GM12878 (cell line): Measurements from ENCODE around the gene JMJD6.

Source experiments
- CEBPB ChIP-seq, 2 experiments: fragments of 150-350 bp in 1 of 2; IDR thresholded peaks; 2 replicates each; pipeline ENCODE4 v1.6.1; 2012 to 2014; ENCODE audit warnings: low read depth in 2 of 2, low read length in 2 of 2, borderline replicate concordance in 1 of 2, inconsistent platforms in 1 of 2
- CHD2 ChIP-seq: IDR thresholded peaks from 2 replicates; pipeline ENCODE4 v1.6.1; 2011; ENCODE audit warnings: low read depth, low read length, improper control_type of control experiment, borderline replicate concordance
- CREB1 ChIP-seq: IDR thresholded peaks from 2 replicates; pipeline ENCODE4 v1.6.1; 2012; ENCODE audit warnings: low read depth, mild to moderate bottlenecking, inconsistent platforms
- CTCF ChIP-seq, 3 experiments: IDR thresholded peaks in 2 of 3; conservative IDR thresholded peaks in 1 of 3; 2 replicates each; pipeline ENCODE4 v1.5.1; 2011; ENCODE audit warnings: low read depth in 3 of 3, low read length in 3 of 3, mild to moderate bottlenecking in 3 of 3, control low read depth in 2 of 3, moderate library complexity in 2 of 3, inconsistent platforms in 1 of 3, mixed read lengths in 1 of 3; ENCODE audit not compliant: control insufficient read depth in 2 of 3, insufficient read depth in 1 of 3; ENCODE audit errors: extremely low read depth in 1 of 3
- EZH2 ChIP-seq: IDR thresholded peaks from 2 replicates; pipeline ENCODE4 v1.6.1; 2012; ENCODE audit warnings: low read depth, mild to moderate bottlenecking, control low read depth, inconsistent platforms, low read length, borderline replicate concordance; ENCODE audit not compliant: control insufficient read depth
- NFYB ChIP-seq: IDR thresholded peaks from 2 replicates; pipeline ENCODE4 v1.6.1; 2011; ENCODE audit warnings: low read depth, mild to moderate bottlenecking, low read length, improper control_type of control experiment, moderate library complexity; ENCODE audit not compliant: insufficient read depth
- POLR2A ChIP-seq: IDR thresholded peaks from 2 replicates; pipeline ENCODE4 v1.6.1; 2011; ENCODE audit warnings: low read depth, mild to moderate bottlenecking, low read length
- POLR2AphosphoS5 ChIP-seq: IDR thresholded peaks from 2 replicates; pipeline ENCODE4 v1.6.1; 2011; ENCODE audit warnings: mild to moderate bottlenecking, low read length, inconsistent platforms
- RB1 ChIP-seq: fragments of 450-650 bp; formaldehyde crosslinking; IDR thresholded peaks from 2 replicates; pipeline ENCODE4 v1.6.1; 2017; ENCODE audit warnings: mild to moderate bottlenecking, borderline replicate concordance
- RCOR1 ChIP-seq: conservative IDR thresholded peaks from 2 replicates; pipeline ENCODE4 v1.6.1; 2012; ENCODE audit warnings: low read depth, low read length, improper control_type of control experiment
- YY1 ChIP-seq: IDR thresholded peaks from 2 replicates; pipeline ENCODE4 v1.6.1; 2011; ENCODE audit warnings: low read depth, mild to moderate bottlenecking, low read length
- ZBTB11 ChIP-seq: fragments of 450-650 bp; formaldehyde crosslinking; IDR thresholded peaks from 2 replicates; pipeline ENCODE4 v1.5.0; 2022; ENCODE audit warnings: mild to moderate bottlenecking, missing genetic modification characterization
- ZNF24 ChIP-seq: fragments of 450-650 bp; IDR thresholded peaks from 2 replicates; pipeline ENCODE4 v1.6.1; 2017; ENCODE audit warnings: antibody characterized with exemption, mild to moderate bottlenecking

- TF ChIP-seq RCOR1 (no peak), ZBTB11 (no peak), CEBPB (IDR thresholded peaks at IDR 0.05; ENCODE audit: borderline replicate concordance in 1 of 2, low read depth in 2 of 2, low read length in 2 of 2) (no peak), CTCF (IDR thresholded peaks at IDR 0.05 in 2 of 3, conservative IDR thresholded peaks at IDR 0.05 in 1 of 3; ENCODE audit: control insufficient read depth in 2 of 3, extremely low read depth in 1 of 3, insufficient read depth in 1 of 3, low read depth in 3 of 3, low read length in 3 of 3) (no peak), CHD2 (no peak), YY1 (no peak), NFYB (no peak), POLR2AphosphoS5 (no peak), EZH2 (no peak), CREB1 (no peak), RB1 (no peak), ZNF24 (no peak), POLR2A (no peak)
These were observed 36.5 kb downstream of the JMJD6 start for GRCh38 chr17:76689859-76690258.
